ENCODE measurements around the gene CNR2. TPM values are rescaled to one million over a fixed set of nuclear protein-coding genes. Genes with fewer than 3 reads are reported as not detected.

CNR2 gene
- total RNA-seq, 1 experiment from 2014 or later: not detected

DNA sequence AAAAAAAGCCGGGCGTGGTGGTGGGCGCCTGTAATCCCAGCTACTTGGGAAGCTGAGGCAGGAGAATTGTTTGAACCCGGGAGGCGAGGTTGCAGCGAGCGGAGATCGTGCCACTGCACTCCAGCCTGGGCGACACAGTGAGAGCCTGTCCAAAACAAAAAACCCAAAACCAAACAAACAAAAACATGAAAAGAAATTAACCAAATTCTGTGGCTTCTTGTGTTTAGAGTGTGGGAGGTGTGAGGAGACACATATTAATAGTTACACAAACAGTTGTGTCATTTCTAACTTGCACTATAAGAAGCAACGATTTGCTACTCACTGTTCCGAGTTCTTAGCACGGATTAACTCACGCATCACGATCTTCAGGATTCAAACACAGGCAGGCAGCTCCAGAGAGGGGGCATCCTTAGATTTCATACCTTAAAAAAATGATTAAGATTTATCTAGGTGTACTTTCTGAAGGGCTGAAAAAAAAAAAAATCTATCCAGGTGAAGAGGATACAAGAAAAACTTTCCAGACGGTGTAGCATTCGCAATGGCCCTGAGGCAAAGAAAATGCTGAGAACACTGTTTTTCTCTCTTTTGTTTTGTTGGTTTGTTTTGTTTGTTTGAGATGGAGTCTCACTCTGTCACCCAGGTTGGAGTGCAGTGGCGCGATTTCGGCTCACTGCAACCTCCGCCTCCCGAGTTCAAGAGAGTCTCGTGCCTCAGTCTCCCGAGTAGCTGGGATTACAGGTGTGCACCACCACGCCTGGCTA is 87.2 kb downstream of the CNR2 start:
- no peaks in the 10 kb centered on the region; the same call in 1 of the 2 replicates for H3K27me3 Mint-ChIP-seq (ENCODE audit: low read depth)
- no peak overlapping the region for H4K8ac ChIP-seq (replicated peaks; ENCODE audit: insufficient read length, low read depth, low read length)
- no peaks in the 10 kb centered on the region for H3K4me1 ChIP-seq (ENCODE audit: insufficient read depth, low read length)
- H4K20me1 ChIP-seq (ENCODE audit: control insufficient read depth, insufficient read depth, insufficient read length): no peaks in the 10 kb centered on the region
- H2AFZ ChIP-seq (ENCODE audit: low read length): no peak overlapping the region
- no peak overlapping the region for H2BK12ac ChIP-seq (ENCODE audit: insufficient read length, low read depth, low read length)
- WGBS (ENCODE audit: extremely low coverage, insufficient read length, low lambda C conversion rate): no CpG with 5 or more reads among the region's 24 CpGs
- H2BK5ac ChIP-seq (ENCODE audit: insufficient read length, low read length): no peak overlapping the region
- no peak for DNase-seq
- no peak overlapping the region for H3K14ac ChIP-seq (ENCODE audit: insufficient read depth, low read length)
- no peak overlapping the region for H3K27ac ChIP-seq (ENCODE audit: insufficient read length, low read depth, low read length)
- no peaks in the 10 kb centered on the region for H3K27me3 ChIP-seq (ENCODE audit: insufficient read depth, low read length)
- no peak overlapping the region for H2BK15ac ChIP-seq (ENCODE audit: low read depth, low read length)
- no peak overlapping the region for H2BK20ac ChIP-seq (ENCODE audit: low read depth, low read length, poor library complexity, severe bottlenecking)
- no peak overlapping the region for H3T11ph ChIP-seq (ENCODE audit: low read length)
- no peak overlapping the region for H3K56ac ChIP-seq (ENCODE audit: insufficient read length, low read depth, low read length)
- no peak overlapping the region for H3K9ac ChIP-seq (ENCODE audit: extremely low read depth, insufficient read length, low read length)
- H3K79me1 ChIP-seq (ENCODE audit: insufficient read depth, low read depth, low read length, poor library complexity, severe bottlenecking): no peaks in the 10 kb centered on the region
- H3K4ac ChIP-seq (ENCODE audit: low read depth, low read length): no peak overlapping the region
- H3K79me2 ChIP-seq (ENCODE audit: insufficient read depth, low read length): no peaks in the 10 kb centered on the region
- no peak overlapping the region for H2BK120ac ChIP-seq (ENCODE audit: low read depth, low read length, poor library complexity, severe bottlenecking)
- H4K91ac ChIP-seq (ENCODE audit: insufficient read length, low read depth, low read length): no peak overlapping the region
- no peak overlapping the region for H4K5ac ChIP-seq (ENCODE audit: insufficient read length, low read depth, low read length)
- H3K4me2 ChIP-seq (ENCODE audit: insufficient read depth, insufficient read length, low read length): peak overlapping the region; percentile 98
- H3K4me3 Mint-ChIP-seq: peak overlapping the region; percentile 93 to 97
- peak overlapping the region in 1 of 3 experiments; percentile 18; a peak in 1 of 7 replicates for H3K27ac Mint-ChIP-seq
- peaks cover 3% of the 10 kb centered on the region for H3K23me2 ChIP-seq (ENCODE audit: insufficient read length, low read depth, low read length, poor library complexity, severe bottlenecking)
- H3K9me3 ChIP-seq (ENCODE audit: control insufficient read depth, low read depth, low read length): no peaks in the 10 kb centered on the region
- H2AK5ac ChIP-seq (ENCODE audit: insufficient read length, low read length): no peak overlapping the region
- no peaks in the 10 kb centered on the region; a peak in 1 of 7 replicates for H3K36me3 Mint-ChIP-seq (ENCODE audit: insufficient read depth in 1 of 3, low read depth in 3 of 3)
- no peak overlapping the region for H3K23ac ChIP-seq (ENCODE audit: insufficient read length, low read depth, low read length)
- peaks cover 18 to 21% of the 10 kb centered on the region in 2 experiments for H3K4me1 Mint-ChIP-seq
- no peaks in the 10 kb centered on the region for H3K9me3 Mint-ChIP-seq
- peak overlapping the region; percentile 44 for H3K18ac ChIP-seq (ENCODE audit: insufficient read length, low read depth, low read length)
- TF ChIP-seq, protein P1, sequence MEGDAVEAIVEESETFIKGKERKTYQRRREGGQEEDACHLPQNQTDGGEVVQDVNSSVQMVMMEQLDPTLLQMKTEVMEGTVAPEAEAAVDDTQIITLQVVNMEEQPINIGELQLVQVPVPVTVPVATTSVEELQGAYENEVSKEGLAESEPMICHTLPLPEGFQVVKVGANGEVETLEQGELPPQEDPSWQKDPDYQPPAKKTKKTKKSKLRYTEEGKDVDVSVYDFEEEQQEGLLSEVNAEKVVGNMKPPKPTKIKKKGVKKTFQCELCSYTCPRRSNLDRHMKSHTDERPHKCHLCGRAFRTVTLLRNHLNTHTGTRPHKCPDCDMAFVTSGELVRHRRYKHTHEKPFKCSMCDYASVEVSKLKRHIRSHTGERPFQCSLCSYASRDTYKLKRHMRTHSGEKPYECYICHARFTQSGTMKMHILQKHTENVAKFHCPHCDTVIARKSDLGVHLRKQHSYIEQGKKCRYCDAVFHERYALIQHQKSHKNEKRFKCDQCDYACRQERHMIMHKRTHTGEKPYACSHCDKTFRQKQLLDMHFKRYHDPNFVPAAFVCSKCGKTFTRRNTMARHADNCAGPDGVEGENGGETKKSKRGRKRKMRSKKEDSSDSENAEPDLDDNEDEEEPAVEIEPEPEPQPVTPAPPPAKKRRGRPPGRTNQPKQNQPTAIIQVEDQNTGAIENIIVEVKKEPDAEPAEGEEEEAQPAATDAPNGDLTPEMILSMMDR (conservative IDR thresholded peaks at IDR 0.05): no peak
